Peyer's patch (tissue), 4 donors: ENCODE measurements around the gene MT1X. TPM values are rescaled to one million over a fixed set of nuclear protein-coding genes. Genes with fewer than 3 reads are reported as not detected.
"Not testable (repeated sequence)": the region's sequence is repeated elsewhere in the genome, so short reads cannot be mapped to it uniquely, and the experiment has no call there.

Experiments used
- DNase-seq, 3 donors: peaks; one replicate each; pipeline ENCODE4 v3.0.0-alpha.2; 2017 to 2019
- H3K27ac ChIP-seq, 4 donors: fragments of 200-600 bp; sonication (generic); one replicate each; pipeline ENCODE4 v1.5.1; 2016 to 2019
- H3K27me3 ChIP-seq, 2 donors: fragments of 200-600 bp; sonication (generic); one replicate each; pipeline ENCODE4 v1.5.1; 2019
- H3K36me3 ChIP-seq, 3 donors: fragments of 200-600 bp; sonication (generic); one replicate each; pipeline ENCODE4 v1.5.1; 2016 to 2019
- H3K4me1 ChIP-seq, 4 donors: fragments of 200-600 bp; sonication (generic); one replicate each; pipeline ENCODE4 v1.5.1; 2016 to 2019
- H3K4me3 ChIP-seq, 4 donors: fragments of 200-600 bp; sonication (generic); 1 replicate in 3 of 4; 2 replicates in 1 of 4; pipeline ENCODE4 v1.5.1; 2016 to 2019; ENCODE audit warnings: mild to moderate bottlenecking in 1 of 4
- H3K9me3 ChIP-seq, 4 donors: fragments of 200-600 bp; sonication (generic); one replicate each; pipeline ENCODE4 v1.5.1; 2016 to 2019; ENCODE audit warnings: mild to moderate bottlenecking in 1 of 4
- CTCF ChIP-seq, 6 experiments: fragments of 450-650 bp in 4 of 6; fragments of 200-600 bp in 2 of 6; sonication (generic) in 1 of 6; IDR thresholded peaks; one replicate each; pipeline ENCODE4 v1.5.1; 2017 to 2019; ENCODE audit warnings: antibody characterized with exemption in 6 of 6, mild to moderate bottlenecking in 3 of 6, moderate library complexity in 1 of 6
- POLR2A ChIP-seq, 2 donors: fragments of 450-650 bp; IDR thresholded peaks; one replicate each; pipeline ENCODE4 v1.5.1; 2017; ENCODE audit warnings: antibody characterized with exemption in 2 of 2, mild to moderate bottlenecking in 2 of 2, moderate library complexity in 2 of 2
- total RNA-seq, 4 donors: library from RNA; depleted of rRNA; stranded (reverse); fragments of >200 nt; gene quantifications; one replicate each; pipeline ENCODE4 v1.1.0, GENCODE V29; 2016

MT1X gene
- total RNA-seq, 4 donors from 2014 or later = 121 to 1,155 (median 305) TPM

GRCh38 chr16:56672761-56673536, 9.3 kb upstream of the MT1X start:
- TF ChIP-seq POLR2A (IDR thresholded peaks at IDR 0.05) (no peak), CTCF (IDR thresholded peaks at IDR 0.05) (no peak)
- H3K27me3 ChIP-seq = peaks cover 0 to 6% of the 10 kb centered on the region in 2 donors

GRCh38 chr16:56673921-56674320, 8.3 kb upstream of the MT1X start:
- Histone ChIP-seq H3K27me3 (peaks cover 0 to 6% of the 10 kb centered on the region in 2 donors), H3K9me3 (no peaks in the 10 kb centered on the region), H3K36me3 (no peaks in the 10 kb centered on the region), H3K4me1 (peaks cover 0 to 20% (median 2%) of the 10 kb centered on the region in 4 donors), H3K4me3 (no peak overlapping the region), H3K27ac (no peak overlapping the region)
- TF ChIP-seq POLR2A (IDR thresholded peaks at IDR 0.05) (no peak), CTCF (IDR thresholded peaks at IDR 0.05) (peak in 5 of 6 experiments; percentile 29 to 71 (median 53))
- DNase-seq = peak in 1 of 3 donors; percentile 71

More at GRCh38 chr16:56672761-56673536, 9.3 kb upstream of the MT1X start:
- Histone ChIP-seq H3K27ac (no peak overlapping the region), H3K36me3 (no peaks in the 10 kb centered on the region), H3K9me3 (no peaks in the 10 kb centered on the region), H3K4me3 (no peak overlapping the region), H3K4me1 (peaks cover 0 to 27% (median 2%) of the 10 kb centered on the region in 4 donors)
- no peak for DNase-seq

GRCh38 chr16:56674570-56674969, 7.7 kb upstream of the MT1X start:
- H3K36me3 ChIP-seq, H3K4me3 ChIP-seq, H3K27ac ChIP-seq, H3K27me3 ChIP-seq, H3K9me3 ChIP-seq, DNase-seq: not testable (repeated sequence)
- H3K4me1 ChIP-seq = peaks cover 0 to 14% (median 2%) of the 10 kb centered on the region in 4 donors

GRCh38 chr16:56675685-56676210, 6.5 kb upstream of the MT1X start:
- Histone ChIP-seq H3K36me3 (no peaks in the 10 kb centered on the region), H3K4me3 (peak overlapping the region; percentile 6 to 37 (median 22)), H3K27ac (no peak overlapping the region), H3K4me1 (peaks cover 0 to 9% (median 2%) of the 10 kb centered on the region in 4 donors), H3K27me3 (peaks cover 0 to 6% of the 10 kb centered on the region in 2 donors), H3K9me3 (no peaks in the 10 kb centered on the region)
- TF ChIP-seq POLR2A (IDR thresholded peaks at IDR 0.05) (no peak), CTCF (IDR thresholded peaks at IDR 0.05) (no peak)
- peak in 1 of 3 donors; percentile 70 for DNase-seq

GRCh38 chr16:56677474-56677873, 4.8 kb upstream of the MT1X start:
- Histone ChIP-seq H3K36me3 (no peaks in the 10 kb centered on the region), H3K4me3 (no peak overlapping the region), H3K9me3 (no peaks in the 10 kb centered on the region), H3K27me3 (peaks cover 0 to 6% of the 10 kb centered on the region in 2 donors), H3K4me1 (peaks cover 0 to 13% (median 4%) of the 10 kb centered on the region in 4 donors), H3K27ac (no peak overlapping the region)
- no peak for DNase-seq
- TF ChIP-seq CTCF (IDR thresholded peaks at IDR 0.05) (no peak), POLR2A (IDR thresholded peaks at IDR 0.05) (no peak)

- peaks cover 0 to 26% (median 11%) of the 10 kb centered on the region in 4 donors for H3K4me1 ChIP-seq
- no peak for DNase-seq
- TF ChIP-seq CTCF (IDR thresholded peaks at IDR 0.05) (no peak), POLR2A (IDR thresholded peaks at IDR 0.05) (no peak)
- no peak overlapping the region for H3K27ac ChIP-seq
- no peak overlapping the region for H3K4me3 ChIP-seq
- H3K27me3 ChIP-seq = peaks cover 0 to 6% of the 10 kb centered on the region in 2 donors
- H3K9me3 ChIP-seq = no peaks in the 10 kb centered on the region
- no peaks in the 10 kb centered on the region for H3K36me3 ChIP-seq
Measured at GRCh38 chr16:56679078-56679730, 3.1 kb upstream of the MT1X start.
